ENCODE data around the gene PLCH2.

DNA sequence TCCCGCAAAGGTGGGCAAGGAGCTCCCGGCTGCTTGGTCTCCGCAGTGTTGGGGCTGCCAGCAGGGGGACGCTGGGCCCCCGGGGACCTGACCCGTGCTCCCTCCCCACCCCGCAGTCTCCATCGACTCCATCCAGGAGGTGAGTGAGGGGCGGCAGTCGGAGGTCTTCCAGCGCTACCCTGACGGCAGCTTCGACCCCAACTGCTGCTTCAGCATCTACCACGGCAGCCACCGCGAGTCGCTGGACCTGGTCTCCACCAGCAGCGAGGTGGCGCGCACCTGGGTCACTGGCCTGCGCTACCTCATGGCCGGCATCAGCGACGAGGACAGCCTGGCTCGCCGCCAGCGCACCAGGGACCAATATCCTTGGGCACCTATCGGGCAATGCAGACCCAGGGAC, 3.5 kb downstream of the PLCH2 start:
- TF ChIP-seq, protein P1, sequence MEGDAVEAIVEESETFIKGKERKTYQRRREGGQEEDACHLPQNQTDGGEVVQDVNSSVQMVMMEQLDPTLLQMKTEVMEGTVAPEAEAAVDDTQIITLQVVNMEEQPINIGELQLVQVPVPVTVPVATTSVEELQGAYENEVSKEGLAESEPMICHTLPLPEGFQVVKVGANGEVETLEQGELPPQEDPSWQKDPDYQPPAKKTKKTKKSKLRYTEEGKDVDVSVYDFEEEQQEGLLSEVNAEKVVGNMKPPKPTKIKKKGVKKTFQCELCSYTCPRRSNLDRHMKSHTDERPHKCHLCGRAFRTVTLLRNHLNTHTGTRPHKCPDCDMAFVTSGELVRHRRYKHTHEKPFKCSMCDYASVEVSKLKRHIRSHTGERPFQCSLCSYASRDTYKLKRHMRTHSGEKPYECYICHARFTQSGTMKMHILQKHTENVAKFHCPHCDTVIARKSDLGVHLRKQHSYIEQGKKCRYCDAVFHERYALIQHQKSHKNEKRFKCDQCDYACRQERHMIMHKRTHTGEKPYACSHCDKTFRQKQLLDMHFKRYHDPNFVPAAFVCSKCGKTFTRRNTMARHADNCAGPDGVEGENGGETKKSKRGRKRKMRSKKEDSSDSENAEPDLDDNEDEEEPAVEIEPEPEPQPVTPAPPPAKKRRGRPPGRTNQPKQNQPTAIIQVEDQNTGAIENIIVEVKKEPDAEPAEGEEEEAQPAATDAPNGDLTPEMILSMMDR (IDR thresholded peaks at IDR 0.05): no peak
- TF ChIP-seq POLR2A (IDR thresholded peaks at IDR 0.05): no peak
